H1 (cell line): ENCODE results near the gene ULBP3. TPM values are rescaled to one million over a fixed set of nuclear protein-coding genes. Genes with fewer than 3 reads are reported as not detected.

Source experiments
- CTCF ChIA-PET: fragments of 300-600 bp; sonication (Branson Sonifier 250); formaldehyde crosslinking; loops from one replicate; lab custom pipeline; 2021; ENCODE audit not compliant: partially characterized antibody; lab: Charles Lee
- POLR2A ChIA-PET: fragments of 300-600 bp; sonication (Branson Sonifier 250); formaldehyde crosslinking; loops from one replicate; lab custom pipeline; 2021; ENCODE audit warnings: inconsistent platforms; ENCODE audit not compliant: partially characterized antibody; lab: Charles Lee
- DNase-seq, 2 experiments: peaks; one replicate each; pipeline versions ENCODE4 v3.0.0 to v3.0.0-alpha.2; 2010 to 2022; ENCODE audit warnings: low spot score in 2 of 2, low read depth in 1 of 2, mixed read lengths in 1 of 2
- FAIRE-seq: peaks from 2 replicates; lab custom pipeline; 2011; peaks lifted over from hg19 to GRCh38; lab: Jason Lieb, UNC
- H2AFZ ChIP-seq: 2 replicates; pipeline ENCODE4 v1.8.1; 2012; ENCODE audit warnings: low read length, inconsistent platforms
- H2AK5ac ChIP-seq: 2 replicates; pipeline ENCODE4 v1.6.1; 2013; ENCODE audit warnings: low read depth, low read length
- H2BK120ac ChIP-seq: replicated peaks from 2 replicates; pipeline ENCODE3; 2013; ENCODE audit warnings: low read depth, low read length, inconsistent platforms
- H2BK12ac ChIP-seq: 2 replicates; pipeline ENCODE4 v1.6.1; 2013; ENCODE audit warnings: low read depth, low read length
- H2BK15ac ChIP-seq: 2 replicates; pipeline ENCODE4 v1.6.1; 2013; ENCODE audit warnings: low read length
- H2BK20ac ChIP-seq: 2 replicates; pipeline ENCODE4 v1.6.1; 2013; ENCODE audit warnings: low read length
- H2BK5ac ChIP-seq: 2 replicates; pipeline ENCODE4 v1.6.1; 2013; ENCODE audit warnings: low read depth, low read length
- H3K14ac ChIP-seq: 2 replicates; pipeline ENCODE4 v1.6.1; 2013; ENCODE audit warnings: inconsistent platforms; ENCODE audit not compliant: insufficient read length
- H3K18ac ChIP-seq: 2 replicates; pipeline ENCODE4 v1.6.1; 2013; ENCODE audit warnings: low read length; ENCODE audit errors: extremely low read depth
- H3K23ac ChIP-seq: 2 replicates; pipeline ENCODE4 v1.6.1; 2013; ENCODE audit warnings: inconsistent platforms; ENCODE audit not compliant: insufficient read length
- H3K23me2 ChIP-seq: 2 replicates; pipeline ENCODE4 v1.6.1; 2013; ENCODE audit warnings: low read depth, low read length
- H3K27ac ChIP-seq: 2 replicates; pipeline ENCODE4 v1.6.1; 2011; ENCODE audit warnings: low read depth, low read length, inconsistent platforms
- H3K27me3 ChIP-seq, 4 experiments: replicated peaks in 1 of 4; 1 replicate in 1 of 4; 2 replicates in 3 of 4; pipeline versions ENCODE4 v1.6.1 to v1.8.1; 2011 to 2013; ENCODE audit warnings: low read length in 3 of 4, mild to moderate bottlenecking in 3 of 4, inconsistent platforms in 2 of 4, mixed read lengths in 2 of 4, moderate library complexity in 1 of 4; ENCODE audit not compliant: control insufficient read depth in 3 of 4, insufficient read depth in 3 of 4; ENCODE audit errors: extremely low read depth in 1 of 4
- H3K36me3 ChIP-seq, 4 experiments: 2 replicates each; pipeline versions ENCODE4 v1.6.1 to v1.8.1; 2011 to 2013; ENCODE audit warnings: mild to moderate bottlenecking in 4 of 4, low read length in 3 of 4, moderate library complexity in 2 of 4, control low read depth in 1 of 4, inconsistent platforms in 1 of 4; ENCODE audit not compliant: insufficient read depth in 4 of 4, control insufficient read depth in 2 of 4
- H3K4ac ChIP-seq: replicated peaks from 2 replicates; pipeline ENCODE3; 2013; ENCODE audit warnings: low read length, low read depth, mixed read lengths, inconsistent platforms; ENCODE audit not compliant: insufficient read length
- H3K4me1 ChIP-seq, 4 experiments: replicated peaks in 1 of 4; 1 replicate in 1 of 4; 2 replicates in 3 of 4; pipeline versions ENCODE4 v1.6.1 to v1.8.1; 2011 to 2013; ENCODE audit warnings: low read length in 3 of 4, inconsistent platforms in 2 of 4, mixed read lengths in 1 of 4; ENCODE audit not compliant: insufficient read depth in 4 of 4, control insufficient read depth in 3 of 4
- H3K4me2 ChIP-seq, 2 experiments: 2 replicates each; pipeline versions ENCODE4 v1.6.1 to v1.8.1; 2011 to 2013; ENCODE audit warnings: low read depth in 2 of 2, low read length in 2 of 2, control low read depth in 1 of 2, inconsistent platforms in 1 of 2, mild to moderate bottlenecking in 1 of 2; ENCODE audit not compliant: insufficient read depth in 1 of 2
- H3K4me3 ChIP-seq, 4 experiments: fragments of 200-600, 300-600 bp in 1 of 4; sonication (generic), shearing (Covaris generic), sonication (Bioruptor Twin) in 1 of 4; 2 replicates each; pipeline versions ENCODE4 v1.5.1 to v1.8.1; 2011 to 2016; ENCODE audit warnings: low read length in 4 of 4, low read depth in 3 of 4, control low read depth in 2 of 4, inconsistent platforms in 2 of 4, mild to moderate bottlenecking in 2 of 4, mixed read lengths in 1 of 4, moderate library complexity in 1 of 4; ENCODE audit not compliant: insufficient read depth in 2 of 4; ENCODE audit errors: extremely low read depth in 1 of 4
- H3K56ac ChIP-seq: replicated peaks from 2 replicates; pipeline ENCODE3; 2013; ENCODE audit warnings: low read depth, mild to moderate bottlenecking, mixed read lengths, low read length, inconsistent platforms; ENCODE audit not compliant: insufficient read length
- H3K79me1 ChIP-seq: 2 replicates; pipeline ENCODE4 v1.6.1; 2013; ENCODE audit warnings: low read depth, low read length, control low read depth
- H3K79me2 ChIP-seq, 2 experiments: 2 replicates each; pipeline versions ENCODE4 v1.6.1 to v1.8.1; 2012 to 2013; ENCODE audit warnings: low read length in 2 of 2, mild to moderate bottlenecking in 2 of 2, inconsistent platforms in 1 of 2; ENCODE audit not compliant: insufficient read depth in 2 of 2, control insufficient read depth in 1 of 2
- H3K9ac ChIP-seq, 4 experiments: replicated peaks in 1 of 4; 1 replicate in 1 of 4; 2 replicates in 3 of 4; pipeline versions ENCODE4 v1.6.1 to v1.8.1; 2011 to 2013; ENCODE audit warnings: low read depth in 3 of 4, low read length in 3 of 4, control low read depth in 2 of 4, mild to moderate bottlenecking in 2 of 4, moderate library complexity in 2 of 4, inconsistent platforms in 1 of 4; ENCODE audit errors: extremely low read depth in 1 of 4
- H3K9me3 ChIP-seq, 2 experiments: 2 replicates each; pipeline versions ENCODE4 v1.6.1 to v1.8.1; 2012 to 2013; ENCODE audit warnings: mild to moderate bottlenecking in 2 of 2, moderate library complexity in 2 of 2, control low read depth in 1 of 2, inconsistent platforms in 1 of 2, low read depth in 1 of 2, low read length in 1 of 2, mixed read lengths in 1 of 2; ENCODE audit not compliant: insufficient read depth in 2 of 2
- H4K20me1 ChIP-seq, 2 experiments: replicated peaks in 1 of 2; 2 replicates each; pipeline versions ENCODE3 to v1.8.1; 2011 to 2013; ENCODE audit warnings: inconsistent platforms in 2 of 2, low read length in 2 of 2, mild to moderate bottlenecking in 1 of 2; ENCODE audit not compliant: insufficient read depth in 2 of 2, control insufficient read depth in 1 of 2
- H4K5ac ChIP-seq: 2 replicates; pipeline ENCODE4 v1.6.1; 2013; ENCODE audit warnings: low read length, low read depth, mixed read lengths, inconsistent platforms; ENCODE audit not compliant: insufficient read length
- H4K8ac ChIP-seq: 2 replicates; pipeline ENCODE4 v1.8.0; 2013; ENCODE audit warnings: mild to moderate bottlenecking, moderate library complexity, low read length, inconsistent platforms; ENCODE audit not compliant: insufficient read depth; ENCODE audit errors: extremely low read depth
- H4K91ac ChIP-seq: replicated peaks from 2 replicates; pipeline ENCODE3; 2013; ENCODE audit warnings: low read length, mixed read lengths, inconsistent platforms; ENCODE audit not compliant: insufficient read length
- CBX5 ChIP-seq: fragments of 300-800, 300-1000 bp; sonication (generic); IDR thresholded peaks from 2 replicates; pipeline ENCODE4 v1.7.1; 2016; ENCODE audit warnings: antibody characterized with exemption, low read length, low read depth
- CREB1 ChIP-seq: IDR thresholded peaks from 2 replicates; pipeline ENCODE4 v1.6.1; 2012; ENCODE audit warnings: inconsistent platforms
- CTBP2 ChIP-seq: IDR thresholded peaks from 2 replicates; pipeline ENCODE4 v1.7.0; 2011; ENCODE audit warnings: borderline replicate concordance, mild to moderate bottlenecking, moderate library complexity, mixed read lengths, low read length; ENCODE audit not compliant: insufficient read depth, insufficient read length
- JUN ChIP-seq: IDR thresholded peaks from 2 replicates; pipeline ENCODE4 v1.6.1; 2011; ENCODE audit warnings: low read depth, mild to moderate bottlenecking, improper control_type of control experiment, low read length
- KDM1A ChIP-seq: fragments of 200-600, 300-600 bp; sonication (generic); IDR thresholded peaks from 2 replicates; pipeline ENCODE4 v1.7.1; 2016; ENCODE audit warnings: mild to moderate bottlenecking, low read length, borderline replicate concordance
- NANOG ChIP-seq: IDR thresholded peaks from 2 replicates; pipeline ENCODE4 v1.6.1; 2011; ENCODE audit warnings: low read length, low read depth, mild to moderate bottlenecking, inconsistent platforms; ENCODE audit not compliant: insufficient read depth, poor library complexity, severe bottlenecking
- RAD21 ChIP-seq, 2 experiments: IDR thresholded peaks in 1 of 2; conservative IDR thresholded peaks in 1 of 2; 2 replicates each; pipeline ENCODE4 v1.6.1; 2011; ENCODE audit warnings: low read depth in 2 of 2, low read length in 2 of 2, improper control_type of control experiment in 1 of 2, inconsistent platforms in 1 of 2, mild to moderate bottlenecking in 1 of 2, moderate library complexity in 1 of 2
- RFX5 ChIP-seq: IDR thresholded peaks from 2 replicates; pipeline ENCODE4 v1.6.1; 2011; ENCODE audit warnings: low read depth, low read length, improper control_type of control experiment, borderline replicate concordance
- SIX5 ChIP-seq: IDR thresholded peaks from 2 replicates; pipeline ENCODE4 v1.6.1; 2011; ENCODE audit warnings: mild to moderate bottlenecking, low read depth, low read length
- SUZ12 ChIP-seq: fragments of 200-600 bp; sonication (generic); IDR thresholded peaks from 2 replicates; pipeline ENCODE4 v1.6.1; 2012; ENCODE audit warnings: mild to moderate bottlenecking, inconsistent platforms, low read length, moderate library complexity, mixed read lengths
- TAF1 ChIP-seq: IDR thresholded peaks from 2 replicates; pipeline ENCODE4 v1.6.1; 2011; ENCODE audit warnings: mild to moderate bottlenecking, low read depth, low read length
- YY1 ChIP-seq: IDR thresholded peaks from 2 replicates; pipeline ENCODE4 v1.6.1; 2011; ENCODE audit warnings: low read depth, mild to moderate bottlenecking, low read length
- WGBS, 2 experiments: shearing (Covaris generic) in 1 of 2; methylation state at CpG; one replicate each; pipeline versions ENCODE4 v1.1.6 to v1.1.7; 2013 to 2015; ENCODE audit warnings: low lambda C conversion rate in 2 of 2, mixed read lengths in 2 of 2, inconsistent platforms in 1 of 2, low coverage in 1 of 2, missing lambda C conversion rate in 1 of 2; ENCODE audit not compliant: insufficient replicate concordance in 2 of 2, insufficient coverage in 1 of 2, insufficient read length in 1 of 2; ENCODE audit errors: extremely low coverage in 1 of 2, missing lambda C conversion rate in 1 of 2; 5-methylcytosine and 5-hydroxymethylcytosine counted together
- polyA plus RNA-seq, 7 experiments: library from polyadenylated mRNA; depleted of rRNA in 3 of 7; stranded (reverse) in 5 of 7; unstranded in 2 of 7; fragments of >200 nt in 5 of 7; fragments of 200-250 nt in 2 of 7; gene quantifications; 1 replicate in 5 of 7; 2 replicates in 1 of 7; 4 replicates in 1 of 7; pipeline versions ENCODE4 v1.2.1 to v1.2.3, GENCODE V29; 2011 to 2013; ENCODE audit warnings: missing spikeins in 2 of 7, mixed read lengths in 2 of 7
- total RNA-seq: library from RNA; stranded (reverse); fragmentation: NEBNext Ultra II Directional; extraction: Animal tissue kit (Norgen Biotek cat#: 25700); gene quantifications from 2 replicates; pipeline ENCODE4 v1.2.1, GENCODE V29; 2021
- TF ChIP-seq, protein P1 (sequence below): IDR thresholded peaks from 2 replicates; pipeline ENCODE4 v1.6.1; 2012; ENCODE audit warnings: inconsistent platforms

ULBP3 gene
- total and polyA plus RNA-seq, 2 of the 8 experiments (the other 6 are each of a cell fraction or from before 2014, with no cell fraction given), result 1.9 to 4.2 TPM

DNA sequence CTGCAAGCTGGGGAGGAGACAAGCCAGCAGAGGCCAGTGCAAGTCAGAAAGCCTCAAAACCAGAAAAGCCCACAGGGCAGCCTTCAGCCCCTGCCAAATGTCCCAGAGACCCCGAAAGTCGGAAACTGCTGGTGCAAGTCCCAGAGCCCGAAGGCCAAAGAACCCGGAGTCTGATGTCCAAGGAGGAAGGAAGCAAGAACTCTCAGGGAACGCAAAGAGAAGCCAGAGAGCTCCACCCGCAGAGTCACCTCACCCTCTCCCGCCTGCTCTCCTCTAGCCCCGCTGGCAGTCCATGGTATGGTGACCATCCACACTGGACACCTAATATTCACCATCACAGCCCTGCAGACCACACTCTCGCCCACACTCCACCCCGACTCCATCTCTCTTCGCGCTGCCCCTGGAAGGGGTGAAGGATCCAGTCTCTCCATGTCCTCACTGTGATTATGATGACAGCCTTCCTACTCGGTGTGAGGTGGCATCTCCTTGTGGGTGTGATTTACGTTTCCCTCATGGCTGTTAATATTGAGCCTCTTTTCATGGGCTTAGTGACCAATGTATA is 10.6 kb downstream of the ULBP3 start:
- POLR2A ChIA-PET, result no interaction called here
- no peak overlapping the region for H2BK12ac ChIP-seq
- no peak overlapping the region for H3K4me3 ChIP-seq
- H3K27ac ChIP-seq, result no peak overlapping the region
- peaks cover 0 to 2% of the 10 kb centered on the region in 2 experiments for H4K20me1 ChIP-seq
- H3K18ac ChIP-seq, result no peak overlapping the region
- H2BK15ac ChIP-seq, result no peak overlapping the region
- H3K36me3 ChIP-seq, result no peaks in the 10 kb centered on the region
- H2BK120ac ChIP-seq, result no peak overlapping the region
- no peak overlapping the region for H4K91ac ChIP-seq
- H3K79me1 ChIP-seq, result no peaks in the 10 kb centered on the region
- H3K9ac ChIP-seq, result no peak overlapping the region
- no peak overlapping the region for H3K4me2 ChIP-seq
- no peak overlapping the region for H3K56ac ChIP-seq
- no peak for DNase-seq
- no peak overlapping the region for H3K4ac ChIP-seq
- no peaks in the 10 kb centered on the region for H3K4me1 ChIP-seq
- H2BK20ac ChIP-seq, result no peak overlapping the region
- H3K9me3 ChIP-seq, result no peaks in the 10 kb centered on the region
- no peak overlapping the region for H4K5ac ChIP-seq
- FAIRE-seq, result no peak
- H4K8ac ChIP-seq, result no peak overlapping the region
- no peaks in the 10 kb centered on the region for H3K79me2 ChIP-seq
- no peak overlapping the region for H3K14ac ChIP-seq
- WGBS, 2 experiments, result 90% methylated on average over 14 of the region's 14 CpGs; no CpG with 5 or more reads in 1 of the 2 experiments
- no peak overlapping the region for H2AFZ ChIP-seq
- CTCF ChIA-PET, result interaction anchor here (1.1 to 1.5 kb wide), 3 partner anchors 13 to 32 kb away, joined by 3 to 5 read pairs (median 3); no protein-coding TSS in a partner anchor
- H3K23ac ChIP-seq, result no peak overlapping the region
- no peaks in the 10 kb centered on the region for H3K23me2 ChIP-seq
- H2BK5ac ChIP-seq, result no peak overlapping the region
- H2AK5ac ChIP-seq, result no peak overlapping the region
- peaks cover 0 to 2% (median 0%) of the 10 kb centered on the region in 4 experiments; a peak in 3 of 7 replicates for H3K27me3 ChIP-seq
- no peak for TF ChIP-seq RFX5
- no peak for TF ChIP-seq CBX5
- TF ChIP-seq SUZ12, result no peak
- no peak for TF ChIP-seq CREB1
- no peak for TF ChIP-seq SIX5
- no peak for TF ChIP-seq JUN
- TF ChIP-seq TAF1, result no peak
- TF ChIP-seq KDM1A, result no peak
- no peak for TF ChIP-seq NANOG
- no peak for TF ChIP-seq CTBP2
- TF ChIP-seq RAD21 (IDR thresholded peaks at IDR 0.05 in 1 of 2, conservative IDR thresholded peaks at IDR 0.05 in 1 of 2; ENCODE audit: low read depth in 2 of 2, low read length in 2 of 2), result no peak
- TF ChIP-seq, protein P1, sequence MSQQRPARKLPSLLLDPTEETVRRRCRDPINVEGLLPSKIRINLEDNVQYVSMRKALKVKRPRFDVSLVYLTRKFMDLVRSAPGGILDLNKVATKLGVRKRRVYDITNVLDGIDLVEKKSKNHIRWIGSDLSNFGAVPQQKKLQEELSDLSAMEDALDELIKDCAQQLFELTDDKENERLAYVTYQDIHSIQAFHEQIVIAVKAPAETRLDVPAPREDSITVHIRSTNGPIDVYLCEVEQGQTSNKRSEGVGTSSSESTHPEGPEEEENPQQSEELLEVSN, result no peak
- TF ChIP-seq YY1, result no peak
